HEK293T (cell line): ENCODE measurements around the gene R3HDM2.

Experiments used
- FOXK2 ChIP-seq: fragments of 450-650 bp; IDR thresholded peaks from 2 replicates; pipeline ENCODE4 v1.6.1; 2016; ENCODE audit warnings: mild to moderate bottlenecking
- L3MBTL2 ChIP-seq: fragments of 450-650 bp; conservative IDR thresholded peaks from 2 replicates; pipeline ENCODE4 v1.6.1; 2016; ENCODE audit warnings: mild to moderate bottlenecking
- SP1 ChIP-seq: fragments of 450-650 bp; IDR thresholded peaks from 2 replicates; pipeline ENCODE4 v1.6.1; 2017
- TARDBP ChIP-seq: fragments of 450-650 bp; IDR thresholded peaks from 2 replicates; pipeline ENCODE4 v1.6.1; 2016
- ZNF384 ChIP-seq: fragments of 450-650 bp; IDR thresholded peaks from 2 replicates; pipeline ENCODE4 v1.6.1; 2016

DNA sequence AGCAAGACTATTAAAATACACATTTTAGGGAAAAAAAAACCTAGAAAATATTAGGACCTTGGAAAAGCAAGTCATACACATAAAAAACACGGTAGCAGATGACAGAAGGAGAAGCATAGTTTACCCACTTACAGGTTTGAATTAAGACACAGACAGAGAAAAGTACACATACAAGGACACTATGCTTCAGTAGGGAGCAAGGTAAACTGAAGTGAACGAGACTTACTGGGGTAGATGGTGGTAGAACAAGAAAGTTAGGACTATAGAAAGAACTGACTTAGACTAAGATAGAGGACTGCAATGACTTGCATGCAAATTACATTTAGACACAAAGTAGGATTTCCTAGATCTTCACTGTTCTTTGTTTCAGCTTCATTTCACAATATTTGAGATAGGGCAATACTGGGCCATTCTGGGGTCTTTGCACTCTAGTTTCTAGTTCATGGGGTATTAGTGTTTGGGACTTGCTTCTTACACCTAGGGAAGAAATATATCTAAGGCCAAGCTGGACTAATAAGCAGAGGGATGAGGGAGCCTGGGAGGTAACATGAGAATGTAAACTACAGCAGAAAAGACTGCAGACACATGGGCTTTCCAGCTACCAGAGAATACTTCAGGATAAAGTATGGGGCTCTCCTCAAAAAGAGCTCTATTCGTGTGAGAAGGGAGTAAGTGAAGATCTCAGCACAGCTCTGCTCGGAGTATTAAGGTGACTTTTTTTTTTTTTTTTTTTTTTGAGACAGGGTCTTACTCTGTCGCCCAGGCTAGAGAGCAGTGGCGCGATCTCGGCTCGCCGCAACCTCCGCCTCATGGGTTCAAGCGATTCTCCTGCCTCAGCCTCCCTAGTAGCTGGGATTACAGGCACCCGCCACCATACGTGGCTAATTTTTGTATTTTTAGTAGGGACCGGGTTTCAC, 152.1 kb downstream of the R3HDM2 start:
- TF ChIP-seq TARDBP, result no peak
- TF ChIP-seq SP1, result no peak
- TF ChIP-seq FOXK2, result no peak
- TF ChIP-seq ZNF384, result no peak
- TF ChIP-seq L3MBTL2, result no peak
